CD4-positive, alpha-beta T cell treated with Interferon gamma for 1 hour (primary cell): ENCODE results near the gene MANEAL.

Experiments
- DNase-seq: peaks from one replicate; pipeline ENCODE4 v3.0.0-alpha.2; 2020

The MANEAL gene

GRCh38 chr1:37792943-37793686 lies 532 bp upstream of the MANEAL start:
- no peak for DNase-seq

GRCh38 chr1:37794372-37795339 lies 1.0 kb downstream of the MANEAL start:
- no peak for DNase-seq

GRCh38 chr1:37795340-37796125 lies 1.9 kb downstream of the MANEAL start:
- peak; percentile 10 for DNase-seq

GRCh38 chr1:37797750-37798345 lies 4.2 kb downstream of the MANEAL start:
- no peak for DNase-seq

- no peak for DNase-seq
Observed at GRCh38 chr1:37802439-37802838, 8.8 kb downstream of the MANEAL start.

- no peak for DNase-seq
Observed at GRCh38 chr1:37807220-37807554, 13.5 kb downstream of the MANEAL start.

- peak; percentile 91 for DNase-seq
Observed at GRCh38 chr1:37807555-37808368, 14.1 kb downstream of the MANEAL start, which contains the start of the genes C1orf122 and YRDC. Gene C1orf122 (plus strand): TSS chr1:37807790. CDS start chr1:37808405, 615 bp downstream. Gene YRDC (minus strand): TSS chr1:37808208. CDS start chr1:37808180, 28 bp downstream.

- DNase-seq = no peak
Observed at GRCh38 chr1:37808369-37809319, 15.0 kb downstream of the MANEAL start.

- DNase-seq = no peak
Observed at GRCh38 chr1:37809942-37810341, 16.3 kb downstream of the MANEAL start.

- DNase-seq = peak; percentile 66
Observed at GRCh38 chr1:37811027-37811655, 17.5 kb downstream of the MANEAL start.

GRCh38 chr1:37813529-37814145 lies 20.0 kb downstream of the MANEAL start:
- no peak for DNase-seq

- no peak for DNase-seq
Observed at GRCh38 chr1:37814252-37814651, 20.6 kb downstream of the MANEAL start.

GRCh38 chr1:37817481-37817880 lies 23.8 kb downstream of the MANEAL start:
- no peak for DNase-seq

GRCh38 chr1:37821481-37821880 lies 27.8 kb downstream of the MANEAL start:
- DNase-seq = no peak

- DNase-seq = no peak
Observed at GRCh38 chr1:37822906-37823815, 29.5 kb downstream of the MANEAL start.

- no peak for DNase-seq
Observed at GRCh38 chr1:37824001-37824400, 30.4 kb downstream of the MANEAL start.

GRCh38 chr1:37825506-37825905 lies 31.9 kb downstream of the MANEAL start:
- DNase-seq = peak; percentile 24

- no peak for DNase-seq
Observed at GRCh38 chr1:37828410-37829074, 34.9 kb downstream of the MANEAL start.
